Fibroblast of villous mesenchyme (primary cell): Measurements from ENCODE around the gene SLX4IP. TPM values are rescaled to one million over a fixed set of nuclear protein-coding genes. Genes with fewer than 3 reads are reported as not detected.

Experiments
- DNase-seq: peaks from one replicate; pipeline ENCODE4 v3.0.0-alpha.2; 2010; ENCODE audit warnings: low read depth
- H3K4me3 ChIP-seq: 2 replicates; pipeline ENCODE4 v1.5.1; 2011; ENCODE audit warnings: low read depth, mild to moderate bottlenecking, low read length
- total RNA-seq: library from RNA; depleted of rRNA; stranded (reverse); fragments of >200 nt; gene quantifications from 2 replicates; pipeline ENCODE4 v1.2.3, GENCODE V29; 2012
- TF ChIP-seq, protein P1 (sequence below): IDR thresholded peaks from 2 replicates; pipeline ENCODE4 v1.5.1; 2012; ENCODE audit warnings: low read depth, mild to moderate bottlenecking, low read length; ENCODE audit not compliant: insufficient read depth

The SLX4IP gene
- total RNA-seq, 1 donor, result 5.6 TPM

DNA sequence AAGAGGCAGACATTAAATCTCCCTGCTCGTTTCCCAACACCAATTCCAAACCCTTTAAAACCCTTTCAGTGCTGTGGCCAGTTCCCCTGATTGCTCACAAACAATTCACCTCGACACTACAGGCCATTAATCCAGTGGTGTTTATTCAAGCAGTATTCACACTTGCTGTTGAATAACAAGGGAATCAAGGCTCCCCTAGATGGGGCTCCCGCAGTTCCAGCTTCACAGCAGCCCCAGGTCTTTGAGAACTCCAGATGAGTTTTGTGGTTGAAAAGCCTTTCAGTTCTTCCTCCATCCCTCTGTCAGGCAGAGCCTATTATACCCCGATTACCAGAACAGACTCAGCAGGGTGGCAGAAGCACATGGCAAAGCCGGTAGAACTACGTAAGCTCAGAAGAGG lies 202.5 kb downstream of the SLX4IP start:
- DNase-seq, result no peak
- no peak overlapping the region for H3K4me3 ChIP-seq
- TF ChIP-seq, protein P1, sequence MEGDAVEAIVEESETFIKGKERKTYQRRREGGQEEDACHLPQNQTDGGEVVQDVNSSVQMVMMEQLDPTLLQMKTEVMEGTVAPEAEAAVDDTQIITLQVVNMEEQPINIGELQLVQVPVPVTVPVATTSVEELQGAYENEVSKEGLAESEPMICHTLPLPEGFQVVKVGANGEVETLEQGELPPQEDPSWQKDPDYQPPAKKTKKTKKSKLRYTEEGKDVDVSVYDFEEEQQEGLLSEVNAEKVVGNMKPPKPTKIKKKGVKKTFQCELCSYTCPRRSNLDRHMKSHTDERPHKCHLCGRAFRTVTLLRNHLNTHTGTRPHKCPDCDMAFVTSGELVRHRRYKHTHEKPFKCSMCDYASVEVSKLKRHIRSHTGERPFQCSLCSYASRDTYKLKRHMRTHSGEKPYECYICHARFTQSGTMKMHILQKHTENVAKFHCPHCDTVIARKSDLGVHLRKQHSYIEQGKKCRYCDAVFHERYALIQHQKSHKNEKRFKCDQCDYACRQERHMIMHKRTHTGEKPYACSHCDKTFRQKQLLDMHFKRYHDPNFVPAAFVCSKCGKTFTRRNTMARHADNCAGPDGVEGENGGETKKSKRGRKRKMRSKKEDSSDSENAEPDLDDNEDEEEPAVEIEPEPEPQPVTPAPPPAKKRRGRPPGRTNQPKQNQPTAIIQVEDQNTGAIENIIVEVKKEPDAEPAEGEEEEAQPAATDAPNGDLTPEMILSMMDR, result no peak

DNA sequence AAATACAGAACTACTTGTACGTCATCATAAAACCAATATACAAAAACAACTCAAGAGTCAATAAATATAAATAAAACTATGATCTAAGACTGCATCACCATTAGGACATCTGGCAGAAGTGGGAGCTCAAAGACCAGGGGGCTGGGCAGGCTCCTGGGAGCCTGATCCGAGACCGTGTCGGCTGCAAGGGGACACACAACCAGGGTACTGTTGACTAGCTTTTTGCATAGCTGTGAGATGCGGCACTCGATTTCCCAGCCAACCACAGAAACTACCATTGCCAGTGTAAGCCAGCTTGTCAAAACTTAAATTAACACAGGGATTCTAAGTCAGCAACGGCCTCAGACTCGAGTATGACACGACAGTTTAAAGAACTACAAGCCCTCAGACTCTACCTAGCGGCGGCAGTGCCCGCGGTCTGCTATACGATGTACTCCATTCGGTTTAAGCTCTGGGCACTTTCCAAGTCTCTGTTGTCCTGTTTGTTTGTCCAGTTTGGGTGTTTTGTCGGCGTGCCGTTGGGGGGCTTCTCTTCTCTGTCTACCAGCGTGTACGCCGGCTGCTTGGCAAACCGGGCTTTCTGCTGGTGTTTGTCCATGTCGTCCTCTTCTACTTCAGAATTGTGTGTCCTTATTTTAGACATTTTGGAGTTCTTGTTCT lies 204.1 kb downstream of the SLX4IP start:
- no peak for DNase-seq
- H3K4me3 ChIP-seq, result no peak overlapping the region
- TF ChIP-seq, protein P1, result no peak

- TF ChIP-seq, protein P1, result no peak
- H3K4me3 ChIP-seq, result no peak overlapping the region
- no peak for DNase-seq
These were observed 204.8 kb downstream of the SLX4IP start for GRCh38 chr20:10639737-10640556.

DNA sequence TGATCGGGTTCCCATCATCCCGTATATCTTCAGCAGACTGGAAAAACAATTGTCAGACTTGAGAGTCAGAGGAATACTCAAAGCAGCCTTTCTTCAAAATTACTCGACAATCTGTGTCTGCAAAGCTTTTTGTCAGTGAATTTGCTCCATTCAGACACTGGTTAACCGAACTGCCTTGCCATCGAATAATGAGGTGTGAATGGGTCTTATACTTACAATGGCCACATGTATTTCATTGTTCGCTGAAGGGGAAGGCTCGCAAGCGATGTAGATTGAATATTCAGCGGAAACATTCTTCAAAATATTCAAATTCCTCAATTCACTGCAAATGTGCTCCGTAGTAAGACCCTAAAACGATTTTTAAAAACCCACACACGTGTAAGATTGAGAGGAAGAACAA lies 205.8 kb downstream of the SLX4IP start:
- no peak overlapping the region for H3K4me3 ChIP-seq
- TF ChIP-seq, protein P1, result no peak
- DNase-seq, result no peak

DNA sequence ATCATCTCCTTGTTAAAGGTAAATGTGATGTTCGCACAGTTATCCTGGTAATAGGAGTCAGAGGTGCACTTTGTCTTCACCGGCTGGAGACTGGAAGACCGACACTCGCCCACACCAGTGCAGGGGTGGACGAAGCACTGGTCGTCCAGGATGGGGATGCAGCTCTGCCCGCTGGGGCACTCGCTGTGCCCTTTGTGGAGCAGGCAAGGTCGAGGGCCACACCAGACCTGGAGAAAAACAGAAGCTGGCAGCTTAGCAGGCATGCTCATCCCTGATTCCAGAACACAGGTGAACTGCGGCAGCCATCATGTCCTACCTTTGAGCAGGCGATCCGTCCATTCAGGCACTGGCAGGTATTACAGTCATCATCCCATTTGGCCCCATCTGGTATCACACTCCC lies 206.4 kb downstream of the SLX4IP start:
- no peak for DNase-seq
- TF ChIP-seq, protein P1, result no peak
- H3K4me3 ChIP-seq, result no peak overlapping the region

GRCh38 chr20:10641893-10642292 lies 206.8 kb downstream of the SLX4IP start:
- H3K4me3 ChIP-seq, result no peak overlapping the region
- TF ChIP-seq, protein P1, result no peak
- no peak for DNase-seq
